ENCODE data around the gene EFNA4.

The EFNA4 gene

GRCh38 chr1:155043793-155044192, 19.7 kb upstream of the EFNA4 start:
- no peaks in the 10 kb centered on the region for H3K9me3 ChIP-seq
- TF ChIP-seq CTCF (IDR thresholded peaks at IDR 0.05), result no peak
- H3K4me3 ChIP-seq (ENCODE audit: low read depth in 1 of 2, low read length in 1 of 2), result no peak overlapping the region
- peaks cover 8 to 14% of the 10 kb centered on the region in 2 experiments for H3K4me1 ChIP-seq (ENCODE audit: control insufficient read depth in 1 of 2, insufficient read depth in 1 of 2, low read depth in 1 of 2, low read length in 1 of 2)
- H3K36me3 ChIP-seq, result no peaks in the 10 kb centered on the region
- no peak overlapping the region for H3K27ac ChIP-seq
- no peaks in the 10 kb centered on the region for H3K27me3 ChIP-seq

- H3K27me3 ChIP-seq, result no peaks in the 10 kb centered on the region
- TF ChIP-seq CTCF (IDR thresholded peaks at IDR 0.05), result no peak
Measured at GRCh38 chr1:155044365-155044764, 19.2 kb upstream of the EFNA4 start.

DNA sequence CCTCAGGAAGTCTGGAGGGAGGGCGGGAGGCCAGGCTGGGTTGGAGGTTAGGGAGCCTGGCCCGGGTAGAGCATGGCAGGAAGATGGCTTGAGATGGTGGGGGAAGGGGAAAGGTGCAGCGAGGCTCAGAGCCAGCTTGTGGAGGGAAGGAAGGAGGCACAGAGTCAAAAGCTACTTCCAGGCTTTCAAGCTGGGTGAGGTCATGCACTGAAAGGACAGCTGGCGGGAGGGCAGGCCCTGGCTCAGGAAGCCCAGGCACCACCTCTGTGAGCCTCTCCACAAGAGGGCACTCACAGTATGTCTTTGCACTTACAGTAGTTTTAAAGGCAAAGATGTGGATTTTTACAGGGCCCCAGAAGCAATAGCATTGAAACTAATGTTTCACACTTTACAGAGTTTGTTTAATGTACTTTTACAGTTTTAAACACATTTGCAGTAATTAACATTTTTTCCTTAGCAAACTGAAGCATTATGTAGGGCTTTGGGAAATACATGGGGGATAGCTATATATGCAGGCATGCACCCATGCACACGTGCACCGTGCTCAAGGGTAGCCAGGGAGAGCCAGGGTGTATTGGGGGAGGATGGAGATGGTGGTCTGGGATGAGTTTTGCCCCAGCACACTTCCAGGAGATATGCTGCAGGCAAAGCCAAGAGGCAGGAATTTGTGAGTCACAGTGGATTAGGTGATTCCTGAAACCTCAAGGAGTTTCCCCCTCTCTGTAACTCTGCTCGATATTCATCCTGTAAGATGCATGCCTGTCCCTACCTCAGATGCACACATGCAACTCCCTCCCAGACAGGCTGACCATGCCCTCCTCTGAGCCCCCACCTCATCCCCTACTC, 18.5 kb upstream of the EFNA4 start:
- TF ChIP-seq CTCF (IDR thresholded peaks at IDR 0.05), result peak; percentile 64
- H3K4me3 ChIP-seq (ENCODE audit: low read depth in 1 of 2, low read length in 1 of 2), result no peak overlapping the region
- H3K4me1 ChIP-seq (ENCODE audit: control insufficient read depth in 1 of 2, insufficient read depth in 1 of 2, low read depth in 1 of 2, low read length in 1 of 2), result peaks cover 4 to 8% of the 10 kb centered on the region in 2 experiments
- no peaks in the 10 kb centered on the region for H3K27me3 ChIP-seq
- H3K9me3 ChIP-seq, result no peaks in the 10 kb centered on the region
- no peak overlapping the region for H3K27ac ChIP-seq
- no peaks in the 10 kb centered on the region for H3K36me3 ChIP-seq

More at GRCh38 chr1:155044365-155044764, 19.2 kb upstream of the EFNA4 start:
- Histone ChIP-seq H3K36me3 (no peaks in the 10 kb centered on the region), H3K4me1 (ENCODE audit: control insufficient read depth in 1 of 2, insufficient read depth in 1 of 2, low read depth in 1 of 2, low read length in 1 of 2) (peaks cover 2 to 8% of the 10 kb centered on the region in 2 experiments), H3K9me3 (no peaks in the 10 kb centered on the region), H3K4me3 (ENCODE audit: low read depth in 1 of 2, low read length in 1 of 2) (no peak overlapping the region), H3K27ac (no peak overlapping the region)

DNA sequence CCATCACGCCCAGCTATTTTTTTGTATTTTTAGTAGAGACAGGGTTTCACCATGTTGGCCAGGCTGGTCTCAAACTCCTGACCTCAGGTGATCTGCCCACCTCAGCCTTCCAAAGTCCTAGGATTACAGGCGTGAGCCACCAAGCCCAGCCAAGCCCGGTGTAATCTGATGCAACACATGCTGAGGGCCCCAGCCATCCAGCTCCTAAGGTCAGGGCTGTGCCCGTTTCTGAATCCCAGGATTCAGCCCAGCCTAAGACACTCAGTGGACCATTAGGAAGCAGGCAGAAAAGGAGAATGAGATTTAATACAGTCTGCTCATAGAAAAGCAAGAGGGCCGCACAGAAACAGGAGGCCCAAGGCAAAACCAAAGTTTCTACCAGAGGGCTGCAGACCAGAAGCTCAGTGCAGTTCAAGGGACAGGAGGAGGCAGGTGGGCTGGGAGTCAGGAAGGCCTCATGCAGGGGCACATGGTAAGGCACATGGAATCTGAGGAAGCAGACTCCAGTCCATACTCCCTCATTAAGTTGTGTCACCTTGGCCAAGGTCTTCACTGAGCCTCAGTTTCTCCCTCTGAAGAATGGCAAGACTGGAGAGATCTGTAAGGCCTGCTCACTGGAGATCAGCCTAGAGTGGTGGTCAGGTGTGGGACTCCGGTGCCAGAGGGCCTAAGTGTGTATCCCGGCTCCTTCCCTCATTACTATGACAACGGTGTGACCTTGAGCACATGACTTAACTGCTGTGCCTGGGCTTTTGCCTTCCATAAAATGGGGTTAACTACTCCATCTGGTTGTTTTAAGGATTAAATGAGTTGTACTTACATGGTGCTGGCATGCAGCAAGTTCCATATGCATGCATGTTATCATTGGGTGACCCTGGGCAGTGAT, 14.8 kb upstream of the EFNA4 start:
- Histone ChIP-seq H3K36me3 (no peaks in the 10 kb centered on the region), H3K4me3 (ENCODE audit: low read depth in 1 of 2, low read length in 1 of 2) (no peak overlapping the region), H3K27me3 (no peaks in the 10 kb centered on the region), H3K27ac (no peak overlapping the region), H3K4me1 (ENCODE audit: control insufficient read depth in 1 of 2, insufficient read depth in 1 of 2, low read depth in 1 of 2, low read length in 1 of 2) (peaks cover 35 to 43% of the 10 kb centered on the region in 2 experiments), H3K9me3 (no peaks in the 10 kb centered on the region)
- TF ChIP-seq CTCF (IDR thresholded peaks at IDR 0.05), result no peak

DNA sequence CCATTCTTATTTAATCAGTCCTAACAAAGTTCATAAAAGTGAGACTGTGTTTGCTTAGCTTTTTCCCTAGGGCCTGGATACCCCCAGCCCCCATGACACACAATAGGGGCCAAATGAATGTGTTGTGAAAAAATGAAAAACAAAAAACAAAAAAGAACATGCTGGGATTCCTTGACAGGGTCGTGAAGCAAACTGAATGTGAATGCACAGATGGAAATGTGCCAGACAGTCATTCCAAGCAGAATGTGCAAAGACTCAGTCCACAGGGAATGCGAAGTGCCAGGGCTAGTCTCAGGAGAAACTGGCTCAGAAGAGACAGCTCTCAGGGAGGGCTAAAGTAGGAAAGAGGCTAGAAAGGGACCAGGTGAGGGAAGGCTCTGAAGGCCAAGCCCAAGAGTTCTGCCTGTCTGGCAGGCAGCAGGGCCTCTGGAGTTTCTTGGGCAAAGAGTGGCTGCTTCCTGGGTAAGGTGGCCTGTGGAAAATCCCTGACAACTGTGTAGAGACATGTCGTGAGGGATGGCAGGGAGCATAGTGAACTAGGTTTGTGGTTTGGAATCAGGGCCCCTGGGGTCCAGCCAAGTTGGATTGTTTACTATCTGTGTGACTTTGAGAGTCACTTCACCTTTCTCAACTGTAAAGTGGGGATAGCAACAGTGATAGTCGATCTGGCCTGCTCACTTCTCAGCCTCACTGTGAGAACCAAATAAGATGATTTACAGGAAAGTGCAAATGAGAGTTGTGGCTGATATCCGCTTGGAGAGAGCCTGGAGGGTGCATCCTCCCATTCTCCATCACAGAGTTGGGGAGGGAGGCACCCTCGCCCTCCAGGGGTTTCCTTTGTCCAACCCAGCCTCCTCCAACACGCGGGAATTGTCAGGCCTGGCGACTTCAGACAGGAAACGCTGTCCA, 13.6 kb upstream of the EFNA4 start:
- no peaks in the 10 kb centered on the region for H3K9me3 ChIP-seq
- peak overlapping the region; percentile 87 to 92 for H3K4me3 ChIP-seq (ENCODE audit: low read depth in 1 of 2, low read length in 1 of 2)
- H3K4me1 ChIP-seq (ENCODE audit: control insufficient read depth in 1 of 2, insufficient read depth in 1 of 2, low read depth in 1 of 2, low read length in 1 of 2), result peaks cover 38 to 43% of the 10 kb centered on the region in 2 experiments
- H3K36me3 ChIP-seq, result peaks cover 7% of the 10 kb centered on the region
- H3K27me3 ChIP-seq, result no peaks in the 10 kb centered on the region
- H3K27ac ChIP-seq, result peak overlapping the region; percentile 88
- TF ChIP-seq CTCF (IDR thresholded peaks at IDR 0.05), result no peak
